Heart left ventricle (tissue), 13 donors: Measurements from ENCODE around the gene FAM20C.

Source experiments
- POLR2A ChIP-seq, 2 donors: fragments of 450-650 bp; IDR thresholded peaks; one replicate each; pipeline ENCODE4 v1.6.1; 2017; ENCODE audit warnings: antibody characterized with exemption in 2 of 2, mild to moderate bottlenecking in 2 of 2, moderate library complexity in 2 of 2
- TF ChIP-seq, protein P1 (sequence below), 12 donors: fragments of 200-600 bp; sonication (generic) in 4 of 12; IDR thresholded peaks; one replicate each; pipeline versions ENCODE4 v1.5.0 to v1.8.0; 2018 to 2022; ENCODE audit warnings: antibody characterized with exemption in 12 of 12, mild to moderate bottlenecking in 5 of 12
- donor health status: ischemic (EF 13 %, LVEDD 7.1; RV severe dilation, severe dysfunction).
- donor health status: DM: no; HTN: yes; CAD: no.
- donor health status: DM: no; HTN: no; CAD: no.
- donor health status: ischemic (EF 25% LVEDD 6.9; RV normal size, moderate dysfunction).
- donor health status: ischemic (EF 25% LVEDD 5.7; RV mildly dilated, moderate dysfunction).
- donor health status: ischemic (EF 35%, LVEDD 5.7; RV mildly dilated, moderate dysfunction).
- donor health status: nonischemic (EF 11% LVEDD 7.7; RV severe dilation, severe dysfunction).
- donor health status: DM: yes; HTN: yes; CAD: no.
- donor health status: PGD.
- donor health status: ischemic (EF 29% LVEDD 5.4; RV normal size, mild dysfunction).
- donor health status: nonischemic (EF 23%, LVEDD 6.1; RV moderate dilation, normal function).

DNA sequence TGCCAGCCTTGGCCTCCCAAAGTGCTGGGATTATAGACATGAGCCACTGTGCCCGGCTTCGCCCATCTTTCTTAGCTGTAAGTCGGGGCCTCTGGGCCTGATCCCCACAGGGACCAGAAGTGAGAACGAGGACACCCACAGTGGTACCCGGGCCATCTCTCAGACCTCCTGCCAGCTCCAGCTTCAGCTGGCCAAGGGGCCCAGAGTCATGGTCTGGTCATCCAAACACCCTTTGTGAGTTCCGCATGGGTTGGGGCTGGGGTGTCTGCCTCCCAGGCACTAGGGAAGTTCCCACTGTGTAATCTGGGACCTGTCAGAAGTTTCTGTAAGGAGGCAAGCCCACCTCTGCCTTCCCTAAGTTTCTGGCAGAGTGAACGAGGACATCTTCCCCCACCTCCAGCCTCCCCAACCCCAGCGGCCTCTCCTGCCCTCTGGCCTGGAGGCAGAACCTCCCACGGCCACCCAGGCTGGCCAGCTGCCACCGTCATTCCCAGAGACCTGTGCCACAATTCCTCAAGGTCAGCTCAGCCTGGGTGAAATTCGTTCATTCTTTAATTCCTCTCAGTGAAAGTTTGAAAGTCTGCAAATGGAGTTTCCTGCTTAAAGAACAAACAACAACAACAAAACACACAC, 78.1 kb downstream of the FAM20C start:
- TF ChIP-seq, protein P1, sequence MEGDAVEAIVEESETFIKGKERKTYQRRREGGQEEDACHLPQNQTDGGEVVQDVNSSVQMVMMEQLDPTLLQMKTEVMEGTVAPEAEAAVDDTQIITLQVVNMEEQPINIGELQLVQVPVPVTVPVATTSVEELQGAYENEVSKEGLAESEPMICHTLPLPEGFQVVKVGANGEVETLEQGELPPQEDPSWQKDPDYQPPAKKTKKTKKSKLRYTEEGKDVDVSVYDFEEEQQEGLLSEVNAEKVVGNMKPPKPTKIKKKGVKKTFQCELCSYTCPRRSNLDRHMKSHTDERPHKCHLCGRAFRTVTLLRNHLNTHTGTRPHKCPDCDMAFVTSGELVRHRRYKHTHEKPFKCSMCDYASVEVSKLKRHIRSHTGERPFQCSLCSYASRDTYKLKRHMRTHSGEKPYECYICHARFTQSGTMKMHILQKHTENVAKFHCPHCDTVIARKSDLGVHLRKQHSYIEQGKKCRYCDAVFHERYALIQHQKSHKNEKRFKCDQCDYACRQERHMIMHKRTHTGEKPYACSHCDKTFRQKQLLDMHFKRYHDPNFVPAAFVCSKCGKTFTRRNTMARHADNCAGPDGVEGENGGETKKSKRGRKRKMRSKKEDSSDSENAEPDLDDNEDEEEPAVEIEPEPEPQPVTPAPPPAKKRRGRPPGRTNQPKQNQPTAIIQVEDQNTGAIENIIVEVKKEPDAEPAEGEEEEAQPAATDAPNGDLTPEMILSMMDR (IDR thresholded peaks at IDR 0.05), result no peak
- TF ChIP-seq POLR2A (IDR thresholded peaks at IDR 0.05), result no peak
